Mesodermal cell (in vitro differentiated cells): Measurements from ENCODE around the gene REST.
A peak's percentile ranks its signal among the peaks of the same experiment; 100 is the strongest.

Experiments used
- H3K27ac ChIP-seq: 2 replicates; pipeline ENCODE4 v1.7.0; 2013; ENCODE audit warnings: mild to moderate bottlenecking, low read depth, low read length, moderate library complexity; ENCODE audit not compliant: severe bottlenecking
- H3K36me3 ChIP-seq: 2 replicates; pipeline ENCODE4 v1.7.1; 2013; ENCODE audit warnings: mild to moderate bottlenecking, low read length, moderate library complexity; ENCODE audit not compliant: control insufficient read depth, insufficient read depth
- H3K4me1 ChIP-seq: one replicate; pipeline ENCODE4 v1.7.1; 2013; ENCODE audit warnings: mild to moderate bottlenecking, low read length; ENCODE audit not compliant: insufficient read depth, control insufficient read depth, poor library complexity, severe bottlenecking
- H3K4me3 ChIP-seq: 2 replicates; pipeline ENCODE4 v1.7.0; 2013; ENCODE audit warnings: low read length, control low read depth, mild to moderate bottlenecking; ENCODE audit not compliant: insufficient read depth, poor library complexity, severe bottlenecking; ENCODE audit errors: extremely low read depth
- H3K9me3 ChIP-seq: 2 replicates; pipeline ENCODE4 v1.7.1; 2013; ENCODE audit warnings: mild to moderate bottlenecking, low read length, moderate library complexity; ENCODE audit not compliant: control insufficient read depth
- WGBS, 2 experiments: methylation state at CpG; one replicate each; pipeline ENCODE4 v1.1.5; 2013; ENCODE audit warnings: missing lambda C conversion rate in 2 of 2; ENCODE audit not compliant: insufficient coverage in 2 of 2; 5-methylcytosine and 5-hydroxymethylcytosine counted together

REST gene

DNA sequence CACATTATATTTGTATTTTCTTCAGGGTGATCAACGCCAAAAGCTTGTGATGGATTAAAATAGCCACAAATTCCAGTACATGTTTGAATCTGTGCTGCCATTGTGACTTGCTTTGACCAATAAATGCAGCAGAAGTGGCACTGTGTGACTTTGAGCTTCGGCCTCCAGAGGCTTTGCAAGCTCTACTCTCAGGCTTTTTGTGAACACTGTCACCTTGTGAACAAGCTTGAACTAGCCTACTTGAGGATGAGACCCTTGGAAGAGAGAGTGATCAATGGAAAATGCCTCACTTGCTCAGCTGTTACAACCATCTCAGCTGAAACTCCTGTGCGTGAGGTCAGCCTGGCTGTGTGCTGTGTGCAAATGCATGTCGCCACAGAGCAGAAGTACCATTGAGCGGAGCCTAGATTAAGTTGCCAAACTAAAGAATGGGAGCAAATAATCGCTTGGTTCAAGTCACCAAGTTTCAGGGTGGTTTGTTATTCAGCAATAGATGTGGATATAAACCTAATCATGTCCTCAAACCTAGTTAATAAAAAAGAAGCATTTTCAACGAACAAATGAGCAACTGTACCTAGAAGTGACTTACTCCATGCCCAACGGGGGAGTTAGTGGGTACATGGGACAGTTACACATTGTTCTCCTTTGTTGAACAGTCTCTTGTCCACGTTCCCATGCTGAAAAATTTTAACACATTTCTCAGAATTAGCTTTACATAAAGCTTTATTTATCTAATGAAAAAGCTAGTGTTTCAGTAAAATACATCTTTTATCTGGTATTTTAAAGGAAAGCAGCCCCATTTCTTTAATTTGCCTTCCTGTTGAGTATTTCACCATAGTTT, 46.2 kb downstream of the REST start:
- Histone ChIP-seq H3K4me1 (no peaks in the 10 kb centered on the region), H3K27ac (no peak overlapping the region), H3K36me3 (no peaks in the 10 kb centered on the region), H3K9me3 (no peaks in the 10 kb centered on the region), H3K4me3 (no peak overlapping the region)
- 96 to 98% methylated on average over 5 to 6 of the region's 9 CpGs for WGBS, 2 experiments

DNA sequence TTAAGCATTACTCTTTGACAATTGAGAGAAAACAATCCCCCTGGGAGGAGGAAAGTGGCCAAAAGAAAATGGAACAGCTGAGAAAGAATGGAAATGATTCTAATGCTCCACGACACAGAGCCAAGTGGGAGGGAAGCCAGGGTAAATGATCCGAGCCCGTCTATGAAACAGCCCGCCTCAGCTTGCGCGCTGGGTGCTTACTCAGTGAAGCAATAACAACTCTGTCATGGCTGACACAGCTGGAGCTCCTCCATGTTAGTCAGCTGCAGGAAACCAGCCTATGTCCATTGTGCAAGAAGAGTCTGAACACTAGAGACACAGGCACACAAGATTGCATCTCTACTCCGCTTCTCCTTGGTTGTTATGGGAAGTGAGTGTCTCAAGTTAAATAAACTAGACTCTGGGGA, 50.4 kb downstream of the REST start:
- WGBS, 2 experiments = 82 to 88% methylated on average over 6 of the region's 7 CpGs
- Histone ChIP-seq H3K4me3 (no peak overlapping the region), H3K4me1 (no peaks in the 10 kb centered on the region), H3K36me3 (peaks cover 21% of the 10 kb centered on the region), H3K27ac (no peak overlapping the region), H3K9me3 (no peaks in the 10 kb centered on the region)

DNA sequence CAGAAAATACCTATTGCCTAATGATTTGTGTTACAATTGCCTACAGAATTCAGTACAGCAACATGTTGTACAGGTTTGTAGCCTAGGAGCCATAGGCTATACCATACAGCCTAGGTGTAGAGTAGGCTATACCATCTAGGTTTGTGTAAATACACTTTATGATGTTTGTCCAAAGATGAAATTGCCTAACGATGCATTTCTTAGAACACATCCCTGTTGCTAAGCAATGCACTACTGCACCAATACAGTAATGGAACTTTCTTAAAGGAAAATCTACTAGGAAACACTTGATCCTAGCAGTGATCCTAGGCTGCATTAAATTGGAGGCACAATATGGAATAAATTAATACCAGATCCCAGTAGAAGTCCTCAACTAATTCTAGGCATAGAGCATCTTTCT, 51.4 kb downstream of the REST start:
- no CpG with 5 or more reads among the region's 1 CpG for WGBS, 2 experiments
- H3K36me3 ChIP-seq = peaks cover 30% of the 10 kb centered on the region
- H3K27ac ChIP-seq = no peak overlapping the region
- H3K9me3 ChIP-seq = no peaks in the 10 kb centered on the region
- H3K4me3 ChIP-seq = no peak overlapping the region
- H3K4me1 ChIP-seq = no peaks in the 10 kb centered on the region

DNA sequence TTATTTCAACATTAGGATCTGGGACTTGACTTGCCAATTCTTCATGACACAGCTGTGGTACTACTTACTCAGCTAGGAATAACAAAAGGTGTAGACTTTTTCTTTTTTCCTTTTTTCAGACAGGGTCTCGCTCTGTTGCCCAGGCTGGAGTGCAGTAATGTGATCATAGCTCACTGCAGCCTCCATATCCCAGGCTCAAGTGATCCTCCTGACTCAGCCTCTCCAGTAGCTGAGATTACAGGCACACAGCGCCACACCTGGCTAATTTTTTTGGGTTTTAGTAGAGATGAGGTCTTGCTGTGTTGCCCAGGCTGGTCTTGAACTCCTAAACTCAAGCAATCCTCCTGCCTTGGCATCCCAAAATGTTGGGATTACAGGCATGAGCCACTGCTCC, 53.4 kb downstream of the REST start:
- 100% methylated on average over 1 of the region's 2 CpGs for WGBS, 2 experiments
- Histone ChIP-seq H3K4me3 (no peak overlapping the region), H3K9me3 (no peaks in the 10 kb centered on the region)

DNA sequence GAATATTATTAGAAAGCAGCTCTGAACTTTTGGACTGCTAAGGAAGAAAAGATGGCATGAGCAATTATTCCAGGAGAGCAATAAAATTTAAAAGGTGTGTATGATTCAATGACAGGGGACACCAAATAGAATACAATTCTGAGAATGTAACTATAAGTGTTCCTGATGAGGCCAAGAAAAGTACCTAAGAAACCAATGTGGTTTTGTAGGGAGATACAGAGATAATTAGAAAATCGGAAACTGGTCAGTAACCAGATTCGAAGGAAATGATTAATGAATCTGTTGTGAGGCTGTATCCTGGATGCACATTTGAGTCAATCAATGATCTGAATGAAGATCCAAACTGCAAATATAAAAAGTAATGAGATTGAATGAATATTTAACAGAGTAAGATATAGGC, 63.7 kb downstream of the REST start:
- Histone ChIP-seq H3K4me1 (no peaks in the 10 kb centered on the region), H3K4me3 (no peak overlapping the region), H3K27ac (no peak overlapping the region), H3K9me3 (peaks cover 14% of the 10 kb centered on the region), H3K36me3 (peaks cover 85% of the 10 kb centered on the region)
- WGBS, 2 experiments = 93 to 94% methylated on average over 2 of the region's 2 CpGs

More for the DNA sequence above, 53.4 kb downstream of the REST start:
- H3K4me1 ChIP-seq = no peaks in the 10 kb centered on the region
- no peak overlapping the region for H3K27ac ChIP-seq
- peaks cover 50% of the 10 kb centered on the region for H3K36me3 ChIP-seq

DNA sequence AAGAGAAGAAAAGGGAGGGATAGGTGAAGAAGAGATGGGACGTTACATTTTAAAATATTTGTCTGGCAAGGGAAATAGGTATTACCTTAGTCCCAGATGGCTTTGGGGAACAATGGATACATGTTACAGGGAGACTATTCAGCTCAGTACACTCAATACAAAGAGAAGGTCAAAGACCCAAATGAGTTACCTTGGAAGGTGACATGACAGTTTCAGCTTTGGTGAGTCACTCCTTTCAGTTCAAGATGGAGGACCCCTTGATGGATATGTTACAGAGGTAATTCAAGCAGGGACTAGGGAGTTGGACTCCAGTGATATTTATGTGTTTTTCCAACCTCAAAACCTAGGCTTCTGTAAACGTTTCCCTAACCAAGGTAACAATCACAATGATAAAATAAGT, 64.7 kb downstream of the REST start:
- Histone ChIP-seq H3K27ac (no peak overlapping the region), H3K4me3 (no peak overlapping the region), H3K4me1 (no peaks in the 10 kb centered on the region), H3K9me3 (peaks cover 14% of the 10 kb centered on the region), H3K36me3 (peaks cover 75% of the 10 kb centered on the region)
- 100% methylated on average over 1 of the region's 2 CpGs for WGBS, 2 experiments

DNA sequence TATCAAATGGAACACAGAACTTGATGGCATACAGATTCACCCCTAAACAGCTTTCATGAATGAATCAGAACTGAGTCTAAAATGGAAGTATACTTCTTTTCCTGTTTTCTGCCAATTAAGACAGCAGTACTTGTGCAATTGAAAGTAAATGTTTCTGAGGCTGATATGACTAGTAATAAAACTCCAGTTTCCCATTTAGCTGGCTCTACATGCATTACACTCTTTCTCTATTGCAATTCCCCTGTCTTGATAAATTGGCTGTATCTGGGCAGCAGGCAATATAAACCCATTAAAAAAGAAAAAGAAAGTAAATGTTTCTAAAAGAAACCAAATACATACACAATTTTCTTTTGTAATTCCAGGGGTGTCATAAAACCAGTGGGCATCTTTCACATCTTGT, 65.1 kb downstream of the REST start:
- H3K27ac ChIP-seq = no peak overlapping the region
- peaks cover 14% of the 10 kb centered on the region for H3K9me3 ChIP-seq
- peaks cover 70% of the 10 kb centered on the region for H3K36me3 ChIP-seq
- H3K4me1 ChIP-seq = no peaks in the 10 kb centered on the region
- H3K4me3 ChIP-seq = no peak overlapping the region

DNA sequence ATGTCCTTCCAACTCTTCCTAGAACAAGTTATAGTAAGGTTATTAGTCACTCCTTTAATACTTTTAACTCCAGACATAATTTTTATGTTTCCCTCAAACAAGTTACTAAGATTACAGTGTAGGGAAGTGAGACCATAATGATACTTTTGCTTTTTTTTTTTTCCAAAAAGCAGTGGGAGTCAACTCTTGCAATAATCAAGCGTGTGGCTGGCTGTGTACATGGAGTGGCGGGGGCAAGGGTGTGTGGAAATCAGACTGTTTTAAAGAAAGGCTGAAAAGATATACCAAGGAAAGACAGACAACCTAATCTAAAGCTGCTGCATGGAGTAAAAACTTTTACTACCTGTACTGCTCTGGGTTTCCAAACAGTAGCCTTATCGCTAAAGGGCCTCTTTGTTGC, 65.6 kb downstream of the REST start:
- Histone ChIP-seq H3K4me3 (no peak overlapping the region), H3K36me3 (peaks cover 65% of the 10 kb centered on the region), H3K4me1 (no peaks in the 10 kb centered on the region), H3K27ac (no peak overlapping the region), H3K9me3 (peaks cover 14% of the 10 kb centered on the region)
- WGBS, 2 experiments = 86 to 100% methylated on average over 2 of the region's 3 CpGs

DNA sequence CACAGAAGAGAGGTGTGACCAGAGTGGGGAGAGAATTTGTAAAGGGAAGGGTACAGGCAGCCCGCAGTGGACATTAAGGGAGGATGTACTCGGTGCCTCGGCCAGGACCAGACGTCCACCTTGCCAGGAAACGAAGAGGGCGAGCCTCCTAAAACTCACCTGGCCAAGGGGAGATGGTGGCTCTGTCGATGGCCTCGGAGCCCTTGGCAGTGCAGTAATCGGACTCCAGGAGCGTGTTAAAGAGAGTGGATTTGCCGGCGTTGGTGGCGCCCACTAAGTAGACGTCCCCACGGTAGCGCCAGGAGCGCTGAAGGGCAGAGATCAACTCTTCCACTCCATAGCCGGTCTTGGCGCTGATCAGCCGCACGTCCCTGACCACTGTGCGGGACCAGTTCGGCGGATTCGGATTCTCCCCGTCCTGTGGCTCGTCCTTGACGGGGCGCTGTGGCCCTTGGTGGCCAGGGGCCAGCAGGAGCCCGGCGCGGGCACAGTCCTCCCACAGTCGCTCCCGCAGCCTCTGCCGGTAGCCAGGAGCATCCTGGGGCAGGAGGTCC, 68.7 kb downstream of the REST start:
- WGBS, 2 experiments = 3 to 4% methylated on average over 33 to 35 of the region's 35 CpGs
- peaks cover 14% of the 10 kb centered on the region for H3K9me3 ChIP-seq
- H3K4me1 ChIP-seq = peaks cover 14% of the 10 kb centered on the region
- H3K27ac ChIP-seq = no peak overlapping the region
- H3K36me3 ChIP-seq = peaks cover 47% of the 10 kb centered on the region
- H3K4me3 ChIP-seq = peak overlapping the region; percentile 98

DNA sequence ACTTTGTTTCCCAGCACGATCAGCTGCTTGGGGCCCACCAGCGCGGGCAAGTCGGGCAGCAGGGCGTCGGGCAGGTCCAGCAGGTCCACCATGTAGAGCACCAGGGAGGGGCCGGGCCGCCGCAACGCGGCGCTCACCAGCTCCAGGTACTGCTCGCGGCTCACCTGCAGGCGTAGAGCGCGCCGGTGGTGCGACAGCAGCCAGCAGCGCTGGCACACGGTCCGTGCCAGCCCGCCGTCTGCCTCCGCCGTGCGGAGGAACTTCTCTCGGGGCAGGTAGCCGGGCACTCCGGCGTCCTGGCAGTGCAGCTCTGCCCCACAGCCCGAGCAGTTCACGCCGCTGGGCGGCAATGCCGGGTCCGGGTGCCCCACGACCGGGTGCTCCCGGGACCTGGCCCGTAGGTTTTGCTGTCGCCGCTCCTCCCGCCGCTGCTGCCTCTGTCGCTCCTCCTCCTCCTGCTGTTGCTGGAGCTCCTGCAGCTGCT, 69.2 kb downstream of the REST start:
- H3K27ac ChIP-seq = no peak overlapping the region

More for the DNA sequence above, 69.2 kb downstream of the REST start:
- H3K4me1 ChIP-seq = peaks cover 19% of the 10 kb centered on the region
- H3K36me3 ChIP-seq = peaks cover 42% of the 10 kb centered on the region
- 0% methylated on average over 29 to 46 of the region's 46 CpGs for WGBS, 2 experiments
- H3K4me3 ChIP-seq = peak overlapping the region; percentile 98
- H3K9me3 ChIP-seq = peaks cover 14% of the 10 kb centered on the region
